ENCODE measurements around the gene DDX42.
"Not testable (repeated sequence)": the region's sequence is repeated elsewhere in the genome, so short reads cannot be mapped to it uniquely, and the experiment has no call there.

Gene DDX42

DNA sequence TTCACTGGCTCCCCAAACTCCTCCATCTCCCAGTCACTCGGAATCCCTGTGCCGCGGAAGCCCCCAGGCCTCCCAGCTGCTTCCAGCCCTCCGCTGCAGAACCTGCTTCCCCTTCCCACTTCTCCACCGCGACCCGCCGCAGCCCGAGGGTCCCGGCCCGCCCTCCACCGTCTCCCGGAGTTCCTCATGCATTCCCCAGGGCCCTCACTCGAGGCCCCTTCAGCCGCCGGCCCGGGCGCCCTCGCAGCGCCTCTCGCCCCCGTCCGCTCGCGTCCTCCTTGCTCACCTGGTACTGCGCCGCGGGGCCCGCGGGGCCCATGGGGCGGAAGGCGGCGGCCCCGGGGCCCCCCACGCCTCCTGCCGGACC, 68.2 kb downstream of the DDX42 start:
- no peak for DNase-seq

DNA sequence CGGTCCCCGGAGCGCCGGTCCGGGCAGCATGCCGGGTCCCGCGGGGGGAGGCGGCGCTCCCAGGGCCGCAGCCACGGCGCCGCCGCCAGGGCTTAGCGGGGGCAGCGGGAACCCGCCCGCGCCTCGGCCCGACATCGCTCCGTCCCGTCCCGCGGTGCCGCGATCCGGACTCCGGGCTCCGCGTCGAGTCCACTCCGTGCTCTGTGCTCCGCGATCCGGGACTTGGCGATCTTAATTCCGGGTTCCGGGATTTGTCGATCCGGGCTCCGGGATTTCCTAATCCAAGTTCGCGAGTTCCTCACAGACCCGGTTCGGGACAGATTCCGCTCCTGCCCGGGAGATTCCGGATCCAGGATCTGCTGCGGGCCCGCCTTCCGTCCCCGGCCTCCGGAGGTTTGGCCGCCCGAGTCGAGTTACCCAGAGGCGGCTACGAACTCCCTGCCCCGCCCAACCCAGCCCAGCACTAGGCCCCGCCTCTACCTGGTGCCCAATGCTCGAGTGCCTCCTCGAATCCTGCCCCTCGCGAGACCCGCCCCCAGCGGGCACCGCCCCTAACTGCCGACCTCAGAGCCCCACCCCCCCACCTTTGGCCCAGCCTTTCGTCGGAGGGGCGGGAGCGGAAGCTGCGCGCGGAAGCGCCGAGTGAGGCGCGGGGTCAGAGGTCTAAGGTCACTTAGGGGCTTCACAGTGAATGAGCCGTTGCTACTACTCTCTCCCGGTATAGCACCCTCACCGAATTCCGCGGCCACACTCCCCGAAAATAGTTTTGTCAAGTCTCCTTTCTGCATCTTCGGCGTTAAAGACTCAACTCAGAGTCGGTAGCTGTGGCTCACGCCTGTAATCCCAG, 68.8 kb downstream of the DDX42 start, which contains the start of gene SMARCD2:
SMARCD2 (minus strand) TSS at position 146 of the 847 bp plus-strand sequence; CDS start at position 135, 11 bp downstream.
- peak; percentile 98 for DNase-seq

DNA sequence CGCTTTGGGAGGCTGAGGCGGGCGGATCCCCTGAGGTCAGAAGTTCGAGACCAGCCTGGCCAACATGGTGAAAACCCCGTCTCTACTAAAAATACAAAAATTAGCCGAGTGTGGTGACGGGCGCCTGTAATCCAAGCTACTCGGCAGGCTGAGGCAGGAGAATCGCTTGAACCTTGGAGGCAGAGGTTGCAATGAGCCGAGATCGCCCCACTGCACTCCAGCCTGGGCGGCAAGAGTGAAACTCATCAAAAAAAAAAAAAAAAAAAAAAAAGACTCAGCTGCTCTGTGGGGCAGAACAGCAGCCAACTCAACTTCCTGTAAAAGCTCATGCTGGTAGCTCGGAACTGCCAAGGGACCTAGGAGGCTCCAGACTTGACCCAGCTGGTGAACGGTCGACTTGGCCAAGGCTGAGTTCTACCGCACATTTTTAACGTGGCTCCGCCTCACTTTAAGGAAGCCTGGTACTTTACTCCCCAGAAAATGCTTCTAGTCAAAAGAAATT, 69.5 kb downstream of the DDX42 start:
- DNase-seq: peak; percentile 38

DNA sequence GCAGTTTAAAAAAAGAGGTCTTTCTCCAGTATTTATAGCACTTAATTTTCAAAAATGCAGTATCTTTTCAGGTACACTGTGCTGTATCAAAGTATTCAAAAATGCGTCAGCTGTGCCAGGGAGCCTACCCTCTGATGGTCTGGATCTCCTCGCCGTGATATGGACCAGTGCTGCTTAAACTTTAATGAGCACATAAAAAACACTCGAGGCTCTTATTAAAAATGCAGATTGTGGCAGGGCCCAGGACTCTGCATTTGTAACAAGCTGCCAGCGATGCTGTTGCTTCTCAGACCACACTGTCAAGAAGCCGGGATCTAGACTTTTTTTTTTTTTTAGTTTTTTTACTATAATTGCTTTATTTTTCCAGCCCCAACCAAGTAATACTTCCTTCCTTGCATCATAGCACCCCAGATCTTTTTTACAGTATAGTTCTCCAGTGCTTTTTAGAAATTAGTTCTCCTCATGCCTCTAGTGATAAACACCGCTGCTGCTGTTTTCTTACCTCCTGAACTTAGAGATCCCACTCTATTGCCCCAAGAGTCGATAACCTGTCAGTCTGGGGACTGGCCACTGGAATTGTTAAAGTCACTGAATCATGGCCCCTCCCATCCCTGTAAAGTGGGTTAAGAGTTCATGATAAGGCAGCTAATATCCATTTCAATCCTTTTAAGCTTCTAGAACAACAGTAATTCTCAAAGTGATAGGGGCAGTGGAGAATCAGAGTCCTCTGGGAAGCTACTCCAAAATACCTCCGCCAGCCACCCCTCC, 70.1 kb downstream of the DDX42 start:
- no peak for DNase-seq

DNA sequence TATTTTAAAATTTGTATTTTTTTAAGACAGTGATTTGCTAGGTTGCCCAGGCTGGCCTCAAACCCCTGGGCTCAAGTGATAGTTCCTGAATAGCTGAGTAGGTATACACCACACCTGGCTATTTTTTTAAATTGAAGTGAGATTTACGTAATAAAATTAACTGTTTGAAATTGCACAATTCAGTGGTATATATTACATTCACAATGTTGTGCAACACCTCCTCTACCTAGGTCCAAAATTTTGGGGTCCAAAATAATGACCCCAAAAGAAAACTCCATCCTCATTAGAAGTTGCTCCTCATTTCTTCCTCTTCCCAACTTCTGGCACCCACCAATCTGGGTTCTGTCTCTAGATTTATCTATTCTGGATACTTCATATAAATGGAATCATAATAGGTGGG, 71.5 kb downstream of the DDX42 start:
- DNase-seq: no peak

DNA sequence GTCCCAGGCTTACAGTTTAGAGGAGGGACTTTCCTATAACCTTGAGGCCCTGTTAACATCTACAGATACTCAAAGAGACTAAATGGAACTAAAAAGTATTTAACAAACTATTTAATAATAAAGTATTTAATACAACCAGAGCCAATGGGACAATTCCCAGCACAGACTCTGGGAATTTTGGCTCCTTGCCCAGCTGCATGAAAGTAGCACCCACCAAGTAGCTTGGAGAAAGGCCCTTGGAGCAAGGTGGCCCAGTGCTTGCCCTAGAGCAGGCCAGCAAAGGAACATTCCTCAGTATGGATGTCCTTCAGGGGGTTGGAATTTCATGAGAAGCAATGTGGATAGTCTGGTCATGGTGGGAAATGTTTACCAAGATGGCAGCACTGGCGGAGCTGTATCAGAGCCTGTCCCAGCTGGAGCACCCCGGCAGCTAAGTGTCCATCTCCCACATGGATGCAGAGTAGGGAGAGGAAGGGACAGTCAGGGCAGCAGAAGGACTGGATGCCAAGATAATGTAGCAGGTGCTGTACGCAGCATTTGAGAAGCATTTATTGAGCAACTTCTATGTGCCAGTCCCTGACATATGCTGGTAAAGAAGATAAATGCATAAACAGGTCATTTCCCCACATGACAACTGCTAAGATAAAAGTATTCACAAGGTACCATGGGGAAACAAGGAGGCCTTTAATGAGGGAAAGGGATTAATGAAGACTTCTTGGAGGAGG, 73.7 kb downstream of the DDX42 start:
- DNase-seq: no peak

DNA sequence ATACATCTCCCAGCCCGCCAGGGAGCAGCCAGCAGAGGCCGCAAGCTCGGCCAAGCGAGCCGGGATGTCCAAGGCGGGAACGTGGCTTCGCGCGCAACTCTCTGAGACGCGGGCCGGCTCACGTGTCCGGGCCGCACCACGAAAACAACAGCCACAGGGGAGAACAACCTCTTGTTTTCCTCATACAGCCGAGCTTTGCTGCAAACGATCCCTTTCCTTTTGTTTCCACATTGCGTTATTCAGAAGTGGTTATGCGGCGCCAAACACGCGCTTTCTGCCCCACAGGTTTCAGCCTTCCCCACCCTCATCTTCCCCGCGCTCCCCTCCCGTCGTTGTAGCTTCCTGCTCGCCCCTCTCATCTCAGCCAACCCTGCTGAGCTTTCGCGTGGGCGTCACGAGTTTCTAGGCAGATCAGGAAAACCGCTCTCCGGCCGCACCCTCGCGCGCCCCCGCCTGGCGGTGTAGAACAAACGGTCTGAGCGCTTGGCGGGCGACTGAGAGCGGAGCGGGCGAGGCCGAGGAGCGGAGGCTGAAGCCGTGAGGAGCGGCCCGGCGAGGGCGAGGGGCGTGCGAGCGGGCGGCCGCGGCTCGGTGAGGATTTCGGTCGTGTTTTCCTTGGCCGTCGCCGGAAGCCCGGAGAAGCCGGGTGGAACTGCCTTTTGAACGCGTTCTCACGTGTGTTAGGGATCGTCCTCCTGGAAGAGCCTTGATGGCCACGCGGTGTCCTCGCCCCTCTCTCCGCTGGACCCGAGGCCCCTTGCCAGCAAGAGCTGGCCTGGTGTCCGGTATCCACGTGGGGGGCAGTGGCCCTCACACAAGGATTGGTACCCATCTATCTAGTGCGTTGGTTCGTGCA, 75.1 kb downstream of the DDX42 start:
- peak; percentile 54 for DNase-seq

DNA sequence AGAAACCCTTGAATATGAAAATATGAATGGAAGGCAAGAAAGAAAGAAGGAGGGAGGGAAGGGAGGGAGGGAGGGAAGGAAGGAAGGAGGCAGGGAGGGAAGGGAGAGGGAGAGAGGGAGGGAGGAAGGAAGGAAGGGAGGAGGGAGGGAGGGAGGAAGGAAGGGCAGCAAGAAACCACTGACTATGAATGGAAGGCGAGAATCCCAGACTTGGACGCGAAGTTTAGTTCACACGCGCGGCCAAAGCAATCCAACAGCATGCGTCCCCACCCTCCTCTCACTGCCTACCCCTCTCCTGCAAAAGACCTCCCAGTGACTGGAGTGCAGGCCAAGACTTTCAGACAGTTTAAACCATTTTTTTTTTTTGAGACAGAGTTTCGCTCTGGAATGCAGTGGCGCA, 76.4 kb downstream of the DDX42 start:
- no peak for DNase-seq

DNA sequence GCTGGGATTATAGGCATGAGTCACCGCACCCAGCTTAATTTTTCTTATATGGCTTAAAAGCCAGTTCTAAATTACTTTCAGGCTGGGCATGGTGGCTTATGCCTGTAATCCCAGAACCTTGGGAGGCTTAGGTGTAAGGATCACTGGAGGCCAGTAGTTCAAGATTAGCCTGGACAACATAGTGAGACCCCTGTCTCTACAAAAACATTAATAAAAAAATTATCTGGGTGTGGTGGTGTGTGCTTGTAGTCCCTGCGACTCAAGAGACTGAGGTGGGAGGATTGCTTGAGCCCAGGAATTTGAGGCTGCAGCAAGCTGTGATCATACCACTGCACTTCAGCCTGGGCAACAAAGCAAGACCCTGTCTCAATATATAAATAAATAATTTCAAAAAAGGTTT, 79.3 kb downstream of the DDX42 start:
- no peak for DNase-seq

DNA sequence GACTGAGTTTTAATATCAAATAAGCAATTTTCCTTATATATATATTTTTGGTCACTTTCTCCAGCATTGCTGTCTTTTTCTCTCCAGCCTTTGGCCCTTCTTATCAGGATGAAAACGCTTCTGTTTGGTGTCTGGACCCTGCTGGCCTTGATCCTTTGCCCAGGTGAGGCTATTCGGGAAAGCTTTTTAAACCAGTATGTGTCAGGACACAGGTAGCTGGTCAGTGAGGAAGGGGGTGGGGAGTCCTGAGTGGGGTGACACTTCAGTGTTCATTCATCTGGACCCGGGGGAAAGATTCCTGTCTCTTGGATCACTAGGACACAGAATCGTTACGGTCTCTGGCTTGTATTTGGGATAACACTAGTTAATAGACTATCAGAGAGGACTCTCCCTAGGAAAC, 80.7 kb downstream of the DDX42 start:
- DNase-seq: no peak

DNA sequence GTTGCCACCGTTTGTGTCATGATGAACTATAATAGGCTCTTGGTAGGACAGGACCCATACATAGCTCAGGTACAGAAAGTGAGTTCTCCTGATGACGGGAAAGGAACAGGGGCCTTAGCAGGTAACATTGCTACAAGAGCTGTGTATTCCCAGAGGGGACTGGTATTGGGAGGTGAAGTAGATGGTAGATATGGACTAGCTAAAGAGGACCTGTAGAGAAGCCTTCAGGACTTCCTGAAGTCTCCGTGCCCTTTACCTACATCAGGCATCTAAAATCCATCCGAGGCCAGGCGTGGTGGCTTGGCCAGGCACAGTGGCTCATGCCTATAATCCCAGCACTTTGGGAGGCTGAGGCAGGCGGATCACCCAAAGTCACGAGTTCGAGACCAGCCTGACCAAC, 81.2 kb downstream of the DDX42 start:
- DNase-seq: no peak

DNA sequence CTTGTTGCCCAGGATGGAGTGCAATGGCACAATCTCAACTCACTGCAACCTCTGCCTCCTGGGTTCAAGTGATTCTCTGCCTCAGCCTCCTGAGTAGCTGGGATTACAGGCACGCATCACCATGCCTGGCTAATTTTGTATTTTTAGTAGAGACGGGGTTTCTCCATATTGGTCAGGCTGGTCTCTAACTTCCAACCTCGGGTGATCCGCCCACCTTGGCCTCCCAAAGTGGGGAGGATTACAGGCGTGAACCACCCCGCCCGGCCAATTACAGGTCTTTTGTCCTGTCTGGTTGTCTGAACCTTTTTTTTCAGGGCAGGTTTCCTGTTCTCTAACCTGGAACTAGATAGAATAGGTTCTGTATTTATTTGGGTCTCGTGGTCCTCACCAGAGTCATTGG, 82.5 kb downstream of the DDX42 start:
- not testable (repeated sequence) for DNase-seq

DNA sequence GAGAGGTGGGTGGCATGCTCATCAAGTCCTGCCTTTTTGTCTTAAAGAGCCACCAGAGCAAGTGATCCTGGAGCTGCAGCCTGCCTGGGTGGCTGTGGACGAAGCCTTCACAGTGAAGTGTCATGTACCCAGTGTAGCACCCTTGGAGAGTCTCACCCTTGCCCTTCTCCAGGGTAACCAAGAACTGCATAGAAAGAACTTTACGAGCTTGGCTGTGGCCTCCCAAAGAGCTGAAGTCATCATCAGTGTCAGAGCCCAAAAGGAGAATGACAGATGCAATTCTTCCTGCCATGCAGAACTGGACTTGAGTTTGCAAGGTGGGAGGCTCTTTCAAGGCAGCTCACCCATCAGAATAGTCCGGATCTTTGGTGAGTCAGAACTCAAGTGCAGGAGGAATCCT, 85.3 kb downstream of the DDX42 start:
- no peak for DNase-seq

DNA sequence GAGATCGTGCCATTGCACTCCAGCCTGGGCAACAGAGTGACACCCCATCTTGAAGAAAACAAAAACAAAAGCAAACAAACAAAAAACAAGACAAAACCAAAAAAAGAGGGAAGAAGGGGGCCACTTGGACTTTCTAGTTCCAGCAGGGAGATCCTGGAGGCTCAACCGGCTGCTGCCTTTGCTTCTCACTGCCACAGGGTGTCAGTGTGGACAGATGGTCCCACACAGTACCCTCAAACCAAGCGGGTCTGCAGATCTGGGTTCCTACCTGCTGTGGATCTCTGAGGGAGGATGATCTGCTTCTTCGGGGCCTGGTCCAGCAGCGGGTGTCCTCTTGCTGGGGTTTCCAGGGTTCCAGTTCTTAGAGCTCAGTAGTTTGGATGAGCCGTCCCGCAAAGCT, 92.7 kb downstream of the DDX42 start:
- not testable (repeated sequence) for DNase-seq

All from NCI-H226 (cell line).